GM18502 (cell line): ENCODE data around the gene FASTKD3.

ENCODE experiments used
- ATAC-seq: cut with Tn5 transposase; IDR thresholded peaks from one replicate; pipeline ENCODE4 v1.9.1; 2021; ENCODE audit warnings: mild to moderate bottlenecking; ENCODE audit not compliant: unreplicated experiment, poor library complexity

FASTKD3 gene

DNA sequence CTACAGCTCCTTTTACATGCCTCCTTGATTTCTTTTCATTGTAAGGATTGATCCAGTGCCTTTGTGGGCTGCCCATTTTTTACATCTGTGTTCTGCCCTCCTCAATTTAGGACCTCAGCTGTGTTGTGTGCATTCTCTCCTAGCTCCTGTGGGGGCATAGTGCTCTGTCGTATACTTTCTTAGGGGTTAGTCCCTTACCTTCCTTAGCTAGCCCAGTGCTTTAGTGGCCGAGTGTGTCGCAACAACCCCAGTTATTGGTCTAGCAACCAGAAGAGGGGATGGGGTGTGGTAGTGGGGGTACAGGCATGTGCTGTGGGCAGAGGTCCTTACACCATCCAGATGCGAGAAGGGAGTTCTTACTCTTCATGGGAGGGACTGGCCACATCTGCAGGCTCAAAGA is 12.3 kb upstream of the FASTKD3 start:
- ATAC-seq: no peak

GRCh38 chr5:7878381-7878873 is 9.6 kb upstream of the FASTKD3 start:
- peak; percentile 96 for ATAC-seq

- no peak for ATAC-seq
Observed at GRCh38 chr5:7877851-7878250, 9.0 kb upstream of the FASTKD3 start.

GRCh38 chr5:7876867-7877266 is 8.0 kb upstream of the FASTKD3 start:
- ATAC-seq: peak; percentile 73

DNA sequence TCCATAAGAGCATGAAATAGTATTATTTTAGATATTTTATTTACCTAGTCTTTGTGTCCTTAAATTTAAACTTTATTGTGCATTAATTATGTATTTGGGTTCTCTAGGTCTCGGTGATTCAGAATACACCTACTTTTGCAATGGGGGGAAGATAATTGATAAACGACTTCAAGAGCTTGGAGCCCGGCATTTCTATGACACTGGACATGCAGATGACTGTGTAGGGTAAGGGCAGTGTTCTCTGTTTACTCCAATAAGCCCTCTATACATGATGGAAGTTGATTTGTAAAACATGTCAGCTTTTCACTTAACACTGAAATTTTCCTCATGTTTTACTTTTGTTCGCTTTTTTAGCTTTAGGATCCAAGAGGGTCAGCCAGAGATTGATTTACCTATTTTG is 6.3 kb upstream of the FASTKD3 start:
- ATAC-seq: no peak

DNA sequence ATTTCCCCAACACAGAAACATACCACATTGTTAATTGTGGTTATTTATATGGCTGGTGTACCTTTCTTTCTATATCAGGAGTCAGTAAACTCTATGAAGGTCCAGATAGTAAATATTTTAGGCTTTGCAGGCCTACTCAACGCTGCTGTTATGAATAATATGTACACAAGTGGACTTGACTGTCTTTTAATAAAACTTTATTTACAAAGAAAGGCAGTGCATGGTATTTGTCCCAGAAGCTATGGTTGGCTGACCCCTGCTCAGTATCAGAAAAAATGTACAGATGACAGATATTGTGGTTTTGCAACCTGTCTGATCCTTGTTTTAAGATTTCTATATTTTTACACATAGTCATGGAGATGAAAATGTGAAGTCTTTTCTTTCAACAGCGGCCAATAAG is 5.8 kb upstream of the FASTKD3 start:
- ATAC-seq: no peak

GRCh38 chr5:7873216-7873615 is 4.4 kb upstream of the FASTKD3 start:
- no peak for ATAC-seq

GRCh38 chr5:7872517-7873130 is 3.8 kb upstream of the FASTKD3 start:
- ATAC-seq: no peak

- peak; percentile 17 for ATAC-seq
Observed at GRCh38 chr5:7871653-7872052, 2.8 kb upstream of the FASTKD3 start.

GRCh38 chr5:7869474-7870136 is 774 bp upstream of the FASTKD3 start:
- peak; percentile 36 for ATAC-seq

GRCh38 chr5:7868427-7868772 is 431 bp downstream of the FASTKD3 start:
- no peak for ATAC-seq

DNA sequence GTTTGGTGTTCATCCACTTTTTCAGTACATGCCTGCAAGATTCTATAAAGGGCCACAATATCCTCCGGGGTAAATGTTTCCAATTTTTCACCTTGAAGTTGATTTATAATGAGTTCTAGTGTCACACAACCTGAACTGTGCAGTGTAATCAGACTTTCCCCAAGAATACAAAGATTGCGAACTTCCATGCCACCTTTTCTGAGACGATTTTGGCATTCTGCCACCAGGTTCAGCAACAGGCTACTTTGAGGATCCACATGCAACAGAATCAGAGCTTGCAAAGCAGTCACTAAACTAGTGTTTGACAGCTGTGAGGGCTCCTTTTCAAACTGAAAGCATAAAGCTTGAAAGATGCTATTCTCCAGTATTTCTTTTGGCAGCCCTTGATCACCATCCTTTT is 1.6 kb downstream of the FASTKD3 start:
- ATAC-seq: no peak

DNA sequence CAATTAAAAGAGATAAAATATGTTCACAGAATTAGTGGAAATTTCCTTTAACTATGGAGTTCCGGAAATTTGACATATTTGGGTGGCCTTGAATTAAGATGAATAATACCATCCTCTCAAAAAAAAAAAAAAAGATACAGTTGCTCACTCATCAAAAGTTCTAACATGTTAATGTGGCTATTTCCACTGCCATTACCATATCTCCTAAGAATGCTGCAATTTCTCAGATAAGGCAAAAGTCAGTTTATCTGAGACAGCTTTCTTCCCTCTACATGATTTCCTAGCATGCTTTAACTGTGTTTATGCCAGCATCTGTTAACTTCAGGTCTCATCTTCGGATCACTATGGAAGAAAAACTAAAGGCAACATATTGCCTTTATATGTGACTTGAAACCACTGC is 2.6 kb downstream of the FASTKD3 start:
- ATAC-seq: no peak

- ATAC-seq: peak; percentile 59
Observed at GRCh38 chr5:7857926-7858632, 10.8 kb downstream of the FASTKD3 start.

- no peak for ATAC-seq
Observed at GRCh38 chr5:7857361-7857760, 11.5 kb downstream of the FASTKD3 start.

DNA sequence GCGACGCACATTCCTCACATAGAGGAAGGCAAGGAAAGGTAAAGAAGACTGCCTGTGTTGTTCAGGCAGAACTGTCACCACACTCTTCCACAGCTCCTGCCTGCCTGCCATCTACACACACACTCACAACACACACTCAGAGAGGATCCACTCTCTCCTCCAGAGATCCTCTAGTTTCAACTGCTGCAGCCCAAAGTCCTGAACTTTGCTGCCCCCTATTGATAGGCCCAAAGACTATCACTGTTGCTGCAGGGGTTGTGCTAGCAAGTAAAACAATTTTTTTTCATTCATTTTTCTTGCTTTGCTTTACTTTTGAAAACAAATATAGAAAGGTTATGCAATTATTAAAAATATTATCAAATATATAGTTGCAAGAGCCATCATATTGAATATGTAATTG is 12.0 kb downstream of the FASTKD3 start:
- no peak for ATAC-seq

DNA sequence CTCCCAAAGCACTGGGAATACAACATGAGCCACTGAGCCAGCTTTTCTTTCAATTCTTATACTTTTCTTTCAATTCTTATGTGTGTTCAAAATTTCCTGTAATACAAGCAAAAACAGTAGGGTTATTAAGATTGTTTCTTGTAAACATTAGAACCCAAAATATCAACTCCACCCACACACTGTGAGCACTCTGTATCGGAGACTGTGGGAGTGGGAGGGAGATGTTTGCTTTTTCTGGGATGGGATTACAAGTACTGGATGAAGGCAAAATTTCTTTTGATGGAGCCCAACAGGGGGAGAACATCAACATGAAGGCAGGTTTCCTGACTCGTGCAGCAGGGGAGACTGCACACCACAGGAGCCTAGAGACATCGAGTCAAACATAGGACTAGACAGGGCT is 13.2 kb downstream of the FASTKD3 start:
- no peak for ATAC-seq

GRCh38 chr5:7852988-7853387 is 15.8 kb downstream of the FASTKD3 start:
- ATAC-seq: no peak

DNA sequence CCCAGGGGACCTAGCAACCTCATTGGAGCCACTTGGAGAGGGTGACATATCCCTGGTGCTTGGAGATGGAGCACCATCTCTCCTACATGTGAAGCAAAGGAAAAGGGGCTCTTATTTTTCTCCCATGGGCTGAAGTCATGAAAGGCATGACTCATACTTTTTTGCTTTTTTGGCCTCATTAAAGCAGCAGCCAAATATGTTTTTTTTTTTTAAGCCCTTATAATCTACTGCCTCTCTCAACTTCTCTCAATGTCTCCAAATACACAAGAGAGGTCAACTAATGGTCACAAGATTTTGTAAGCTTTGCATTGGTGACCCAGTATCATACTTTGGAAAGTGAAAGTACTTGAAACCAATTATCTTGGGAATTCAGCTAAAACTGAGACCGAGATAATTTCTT is 16.3 kb downstream of the FASTKD3 start:
- ATAC-seq: no peak

- no peak for ATAC-seq
Observed at GRCh38 chr5:7851617-7852289, 17.1 kb downstream of the FASTKD3 start.

DNA sequence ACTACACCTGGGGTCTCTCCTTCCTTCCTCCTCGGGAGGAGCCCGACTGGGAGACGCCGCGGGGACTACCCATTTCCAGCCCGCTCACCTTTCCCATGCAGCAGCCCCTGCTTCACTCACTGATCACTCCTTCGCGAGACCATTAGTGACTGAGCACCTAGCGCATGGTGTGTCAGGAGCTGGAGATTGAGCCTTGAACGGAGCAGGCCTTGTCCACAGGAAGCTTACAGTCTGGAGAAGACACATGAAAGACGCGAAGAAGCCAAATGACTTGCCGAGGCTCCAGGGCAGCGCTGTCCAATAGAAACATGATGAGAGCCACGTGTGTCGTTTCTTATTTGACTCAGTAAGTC is 17.6 kb downstream of the FASTKD3 start:
- no peak for ATAC-seq
